Tibial nerve (tissue), 4 donors: ENCODE measurements around the gene NCK1.

Source experiments
- EP300 ChIP-seq, 2 donors: sonication (generic); formaldehyde crosslinking; IDR thresholded peaks; one replicate each; pipeline ENCODE4 v1.6.1; 2017; ENCODE audit warnings: antibody characterized with exemption in 2 of 2, mild to moderate bottlenecking in 1 of 2
- POLR2A ChIP-seq, 2 donors: fragments of 450-650 bp; IDR thresholded peaks; one replicate each; pipeline ENCODE4 v1.6.1; 2017; ENCODE audit warnings: antibody characterized with exemption in 2 of 2, mild to moderate bottlenecking in 2 of 2, moderate library complexity in 2 of 2
- TF ChIP-seq, protein P1 (sequence below), 5 experiments: fragments of 200-600 bp in 3 of 5; fragments of 450-650 bp in 2 of 5; sonication (generic) in 3 of 5; IDR thresholded peaks; one replicate each; pipeline ENCODE4 v1.5.1; 2016 to 2019; ENCODE audit warnings: antibody characterized with exemption in 5 of 5, mild to moderate bottlenecking in 3 of 5, moderate library complexity in 2 of 5

DNA sequence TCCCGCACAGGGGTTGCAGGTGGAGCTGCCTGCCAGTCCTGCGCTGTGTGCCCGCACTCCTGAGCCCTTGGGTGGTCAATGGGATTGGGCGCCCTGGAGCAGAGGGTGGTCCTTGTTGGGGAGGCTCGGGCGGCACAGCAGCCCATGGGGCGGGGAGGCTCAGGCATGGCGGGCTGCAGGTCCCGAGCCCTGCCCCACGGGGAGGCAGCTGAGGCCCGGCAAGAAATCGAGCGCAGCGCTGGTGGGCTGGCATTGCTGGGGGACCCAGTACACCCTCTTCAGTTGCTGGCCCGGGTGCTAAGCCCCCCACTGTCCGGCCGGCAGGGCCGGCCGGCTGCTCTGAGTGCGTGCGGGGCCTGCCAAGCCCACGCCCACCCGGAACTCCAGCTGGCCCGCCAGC, 27.9 kb downstream of the NCK1 start:
- TF ChIP-seq, protein P1, sequence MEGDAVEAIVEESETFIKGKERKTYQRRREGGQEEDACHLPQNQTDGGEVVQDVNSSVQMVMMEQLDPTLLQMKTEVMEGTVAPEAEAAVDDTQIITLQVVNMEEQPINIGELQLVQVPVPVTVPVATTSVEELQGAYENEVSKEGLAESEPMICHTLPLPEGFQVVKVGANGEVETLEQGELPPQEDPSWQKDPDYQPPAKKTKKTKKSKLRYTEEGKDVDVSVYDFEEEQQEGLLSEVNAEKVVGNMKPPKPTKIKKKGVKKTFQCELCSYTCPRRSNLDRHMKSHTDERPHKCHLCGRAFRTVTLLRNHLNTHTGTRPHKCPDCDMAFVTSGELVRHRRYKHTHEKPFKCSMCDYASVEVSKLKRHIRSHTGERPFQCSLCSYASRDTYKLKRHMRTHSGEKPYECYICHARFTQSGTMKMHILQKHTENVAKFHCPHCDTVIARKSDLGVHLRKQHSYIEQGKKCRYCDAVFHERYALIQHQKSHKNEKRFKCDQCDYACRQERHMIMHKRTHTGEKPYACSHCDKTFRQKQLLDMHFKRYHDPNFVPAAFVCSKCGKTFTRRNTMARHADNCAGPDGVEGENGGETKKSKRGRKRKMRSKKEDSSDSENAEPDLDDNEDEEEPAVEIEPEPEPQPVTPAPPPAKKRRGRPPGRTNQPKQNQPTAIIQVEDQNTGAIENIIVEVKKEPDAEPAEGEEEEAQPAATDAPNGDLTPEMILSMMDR (IDR thresholded peaks at IDR 0.05), result no peak
- TF ChIP-seq POLR2A (IDR thresholded peaks at IDR 0.05) (no peak), EP300 (IDR thresholded peaks at IDR 0.05) (no peak)
